ENCODE data around the gene USP7.

- TF ChIP-seq CTCF (IDR thresholded peaks at IDR 0.05; ENCODE audit: low read length) (no peak), EZH2phosphoT487 (IDR thresholded peaks at IDR 0.05; ENCODE audit: low read length) (no peak), EZH2 (optimal IDR thresholded peaks at IDR 0.05; ENCODE audit: low read depth, low read length) (no peak)
Measured at GRCh38 chr16:8859913-8860881, 103.5 kb downstream of the USP7 start.
